ENCODE data around the gene KCNMB4.

Gene KCNMB4

GRCh38 chr12:70469221-70469820 lies 103.2 kb downstream of the KCNMB4 start:
- ATAC-seq (replicated peaks), result peak in 1 of 2 donors; percentile 39
- DNase-seq, result no peak

GRCh38 chr12:70482764-70483163 lies 116.7 kb downstream of the KCNMB4 start:
- Mint-ChIP-seq H3K4me3 (no peak overlapping the region), H3K4me1 (peaks cover 18 to 28% of the 10 kb centered on the region in 2 donors), H3K27ac (no peak overlapping the region), H3K9me3 (no peaks in the 10 kb centered on the region), H3K27me3 (peaks cover 10 to 22% of the 10 kb centered on the region in 2 donors), H3K36me3 (no peaks in the 10 kb centered on the region)
- DNase-seq (no peak), ATAC-seq (replicated peaks) (peak; percentile 29 to 41)

More at GRCh38 chr12:70469221-70469820, 103.2 kb downstream of the KCNMB4 start:
- peak overlapping the region; percentile 9 to 56 for H3K4me3 Mint-ChIP-seq
- peaks cover 5 to 10% of the 10 kb centered on the region in 2 donors for H3K9me3 Mint-ChIP-seq
- H3K36me3 Mint-ChIP-seq, result peaks cover 2 to 3% of the 10 kb centered on the region in 2 donors
- peaks cover 2 to 6% of the 10 kb centered on the region in 2 donors for H3K4me1 Mint-ChIP-seq
- H3K27me3 Mint-ChIP-seq, result peaks cover 5 to 33% of the 10 kb centered on the region in 2 donors
- H3K27ac Mint-ChIP-seq, result no peak overlapping the region
